Cardiac muscle cell (in vitro differentiated cells and primary cell): ENCODE data around the gene IRF9. TPM values are rescaled to one million over a fixed set of nuclear protein-coding genes. Genes with fewer than 3 reads are reported as not detected.
A peak's percentile ranks its signal among the peaks of the same experiment; 100 is the strongest.

ENCODE experiments used
- DNase-seq, 2 donors: peaks; one replicate each; pipeline versions ENCODE4 v3.0.0 to v3.0.0-alpha.2; 2010 to 2017; ENCODE audit warnings: low read depth in 1 of 2, low spot score in 1 of 2
- H3K27ac ChIP-seq: fragments of 200-600 bp; sonication (generic); 2 replicates; pipeline ENCODE4 v1.5.1; 2016
- H3K27me3 ChIP-seq: fragments of 200-600 bp; sonication (generic); 2 replicates; pipeline ENCODE4 v1.6.0; 2016; ENCODE audit warnings: control low read depth
- H3K36me3 ChIP-seq: fragments of 200-600 bp; sonication (generic); 2 replicates; pipeline ENCODE4 v1.5.1; 2016; ENCODE audit warnings: control low read depth
- H3K4me1 ChIP-seq: fragments of 200-600 bp; sonication (generic); 2 replicates; pipeline ENCODE4 v1.8.1; 2017; ENCODE audit warnings: low read depth, mild to moderate bottlenecking, mixed run types
- H3K4me3 ChIP-seq: fragments of 200-600 bp; sonication (generic); 2 replicates; pipeline ENCODE4 v1.5.1; 2016; ENCODE audit warnings: mild to moderate bottlenecking
- H3K9me3 ChIP-seq: fragments of 200-600 bp; sonication (generic); 2 replicates; pipeline ENCODE4 v1.5.1; 2017; ENCODE audit warnings: low read depth, mild to moderate bottlenecking, control low read depth
- CTCF ChIP-seq: IDR thresholded peaks from 2 replicates; pipeline ENCODE4 v1.5.1; 2012; ENCODE audit warnings: low read depth, mild to moderate bottlenecking, low read length
- polyA plus RNA-seq: library from polyadenylated mRNA; unstranded; fragments of >200 nt; fragmentation: Nextera tagmentation; extraction: Ambion mirVana; gene quantifications from 2 replicates; pipeline ENCODE4 v1.2.1, GENCODE V29; 2016
- total RNA-seq: library from RNA; depleted of rRNA; stranded (reverse); fragments of >200 nt; gene quantifications from 2 replicates; pipeline ENCODE4 v1.2.3, GENCODE V29; 2016

IRF9 gene
- total and polyA plus RNA-seq, 2 experiments from 2014 or later: 29.1 to 35.4 TPM

- Histone ChIP-seq H3K27ac (no peak overlapping the region), H3K36me3 (peaks cover 3% of the 10 kb centered on the region)
- TF ChIP-seq CTCF: no peak
Observed at GRCh38 chr14:24177041-24177825, 16.2 kb downstream of the IRF9 start.

GRCh38 chr14:24177891-24178290, 16.8 kb downstream of the IRF9 start:
- H3K36me3 ChIP-seq: peaks cover 5% of the 10 kb centered on the region

More at GRCh38 chr14:24177041-24177825, 16.2 kb downstream of the IRF9 start:
- Histone ChIP-seq H3K27me3 (no peaks in the 10 kb centered on the region), H3K4me3 (no peak overlapping the region), H3K4me1 (no peaks in the 10 kb centered on the region), H3K9me3 (no peaks in the 10 kb centered on the region)
- no peak for DNase-seq

GRCh38 chr14:24178399-24179178, 17.5 kb downstream of the IRF9 start:
- DNase-seq: no peak
- Histone ChIP-seq H3K27ac (no peak overlapping the region), H3K9me3 (no peaks in the 10 kb centered on the region), H3K4me3 (no peak overlapping the region), H3K27me3 (no peaks in the 10 kb centered on the region), H3K36me3 (peaks cover 11% of the 10 kb centered on the region), H3K4me1 (no peaks in the 10 kb centered on the region)
- TF ChIP-seq CTCF: no peak

More at GRCh38 chr14:24177891-24178290, 16.8 kb downstream of the IRF9 start:
- TF ChIP-seq CTCF: no peak
- no peak for DNase-seq
- H3K27ac ChIP-seq: no peak overlapping the region
- no peak overlapping the region for H3K4me3 ChIP-seq
- no peaks in the 10 kb centered on the region for H3K9me3 ChIP-seq
- H3K27me3 ChIP-seq: no peaks in the 10 kb centered on the region
- H3K4me1 ChIP-seq: no peaks in the 10 kb centered on the region

GRCh38 chr14:24179294-24179960, 18.4 kb downstream of the IRF9 start:
- Histone ChIP-seq H3K4me1 (no peaks in the 10 kb centered on the region), H3K9me3 (no peaks in the 10 kb centered on the region), H3K4me3 (no peak overlapping the region), H3K27ac (no peak overlapping the region), H3K36me3 (peaks cover 11% of the 10 kb centered on the region), H3K27me3 (no peaks in the 10 kb centered on the region)
- DNase-seq: no peak
- no peak for TF ChIP-seq CTCF

- no peak overlapping the region for H3K27ac ChIP-seq
- H3K36me3 ChIP-seq: peaks cover 11% of the 10 kb centered on the region
Observed at GRCh38 chr14:24179961-24180796, 19.1 kb downstream of the IRF9 start.

More at GRCh38 chr14:24179961-24180796, 19.1 kb downstream of the IRF9 start:
- Histone ChIP-seq H3K4me3 (no peak overlapping the region), H3K27me3 (no peaks in the 10 kb centered on the region), H3K9me3 (no peaks in the 10 kb centered on the region), H3K4me1 (no peaks in the 10 kb centered on the region)
- DNase-seq: peak in 1 of 2 donors; percentile 56
- TF ChIP-seq CTCF: no peak
